ENCODE measurements around the gene NT5C2. TPM values are rescaled to one million over a fixed set of nuclear protein-coding genes. Genes with fewer than 3 reads are reported as not detected.
A peak's percentile ranks its signal among the peaks of the same experiment; 100 is the strongest.

NT5C2 gene
- total RNA-seq, 1 donor from 2014 or later, result 51.8 TPM

DNA sequence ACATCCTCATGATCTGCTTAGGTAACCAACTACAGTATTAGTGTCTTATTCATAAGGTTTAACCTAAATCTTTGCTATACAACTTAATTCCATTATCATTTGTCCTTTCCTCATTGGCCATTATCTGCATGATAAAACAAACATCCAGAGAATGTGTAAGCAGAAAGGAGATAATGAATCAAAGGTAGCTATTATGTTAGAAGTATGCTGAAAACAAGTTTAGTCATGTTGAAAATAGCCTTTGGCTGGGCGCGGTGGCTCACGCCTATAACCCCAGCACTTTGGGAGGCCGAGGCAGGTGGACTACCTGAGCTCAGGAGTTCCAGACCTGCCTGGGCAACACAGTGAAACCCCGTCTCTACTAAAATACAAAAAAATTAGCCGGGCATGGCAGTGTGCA lies 78.2 kb downstream of the NT5C2 start:
- Mint-ChIP-seq H3K27ac (no peak overlapping the region), H3K9me3 (no peaks in the 10 kb centered on the region), H3K27me3 (no peaks in the 10 kb centered on the region), H3K4me1 (peaks cover 15% of the 10 kb centered on the region), H3K4me3 (no peak overlapping the region), H3K36me3 (ENCODE audit: low read depth) (peaks cover 10% of the 10 kb centered on the region)
- intact Hi-C loops (cut with micrococcal nuclease), result no loop called here
- DNase-seq, result no peak

DNA sequence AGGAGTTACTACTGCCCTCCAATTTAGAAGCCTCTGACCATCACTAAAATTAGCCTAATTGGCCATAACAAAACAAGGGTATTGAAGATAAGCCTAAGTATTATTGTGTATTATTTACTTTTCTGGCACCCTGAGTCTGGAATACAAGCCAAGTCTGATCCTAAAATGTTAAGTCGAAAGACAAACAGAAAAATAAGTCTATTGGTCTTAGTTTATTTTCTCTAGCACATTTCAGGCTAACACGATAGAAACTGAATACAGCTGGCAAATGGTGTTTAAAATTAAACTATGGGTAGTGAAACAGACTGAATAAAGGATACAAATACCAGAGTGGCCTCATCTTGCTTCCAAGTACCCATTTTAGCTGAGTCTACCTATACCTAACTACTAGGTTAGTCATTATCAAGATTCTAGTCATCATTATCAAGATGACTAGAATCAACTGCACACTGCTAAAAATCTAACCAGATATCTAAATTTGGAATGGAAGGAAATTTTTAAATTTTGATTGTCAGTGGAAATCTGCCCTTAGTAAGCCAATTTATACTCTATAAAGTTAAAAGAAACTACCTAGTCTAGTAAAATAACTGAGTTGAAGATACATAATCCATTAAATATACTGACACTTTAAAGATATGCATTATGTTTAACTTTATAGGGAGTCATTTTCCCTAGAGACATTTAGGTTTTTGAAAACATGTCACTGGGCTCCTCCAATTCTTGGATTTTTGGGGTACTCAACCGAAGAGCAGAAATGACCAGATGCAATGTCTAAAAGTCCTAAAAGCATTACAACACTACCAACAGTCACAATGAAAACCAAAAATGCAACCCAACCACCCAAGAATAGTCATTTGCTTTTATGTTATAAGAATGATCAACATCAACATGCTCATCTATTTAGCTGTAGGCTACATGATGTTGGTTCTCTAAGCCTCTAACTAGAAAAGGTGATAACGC lies 80.9 kb downstream of the NT5C2 start:
- Mint-ChIP-seq H3K36me3 (ENCODE audit: low read depth) (peaks cover 15% of the 10 kb centered on the region), H3K4me3 (no peak overlapping the region), H3K27me3 (no peaks in the 10 kb centered on the region), H3K27ac (no peak overlapping the region), H3K9me3 (no peaks in the 10 kb centered on the region), H3K4me1 (peaks cover 15% of the 10 kb centered on the region)
- DNase-seq, result no peak
- intact Hi-C loops (cut with micrococcal nuclease), result no loop called here

DNA sequence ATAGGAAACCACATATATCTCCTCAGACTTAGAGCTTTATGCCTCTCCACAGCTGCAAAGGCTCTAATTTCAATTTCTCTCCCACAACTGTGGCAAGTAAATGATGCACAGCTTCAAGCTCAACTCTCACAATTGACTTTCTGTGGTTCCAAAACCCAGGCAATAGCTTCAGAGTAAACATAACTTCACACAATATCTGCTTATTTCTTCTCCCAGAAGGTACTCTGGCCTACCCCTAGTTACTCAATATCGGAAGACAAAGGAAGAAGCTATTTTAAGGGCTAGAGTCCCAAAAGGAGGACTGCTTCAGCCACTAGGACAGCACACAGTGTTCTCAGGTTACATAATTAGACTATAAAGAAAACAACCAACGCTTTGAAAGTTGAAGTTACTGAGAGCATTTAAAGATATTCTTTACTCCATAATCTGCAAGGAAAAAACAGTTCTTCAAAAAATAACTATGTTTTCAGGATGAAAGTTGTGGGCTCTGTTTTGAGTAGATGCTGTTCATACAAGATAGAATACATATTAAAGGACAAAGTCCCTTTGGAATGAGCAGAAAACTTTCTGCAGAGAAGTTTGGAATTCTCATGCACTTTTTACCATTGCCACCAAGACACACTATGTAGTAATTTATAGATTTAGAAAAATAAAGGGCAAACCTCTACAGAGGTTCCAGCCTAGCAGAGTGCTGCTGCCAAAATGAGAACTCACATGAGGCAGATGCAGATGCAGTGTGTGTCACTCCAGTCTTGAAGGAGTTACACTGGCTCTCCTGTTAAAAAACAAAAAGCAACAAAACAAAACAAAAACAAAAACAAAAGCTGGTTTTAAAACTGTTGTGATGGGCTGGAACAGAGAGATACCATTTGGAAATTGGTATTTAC lies 81.8 kb downstream of the NT5C2 start:
- peak overlapping the region; percentile 43 for H3K27ac Mint-ChIP-seq
- H3K4me1 Mint-ChIP-seq, result peaks cover 15% of the 10 kb centered on the region
- no peaks in the 10 kb centered on the region for H3K27me3 Mint-ChIP-seq
- no peaks in the 10 kb centered on the region for H3K9me3 Mint-ChIP-seq
- no peak for DNase-seq
- peaks cover 21% of the 10 kb centered on the region for H3K36me3 Mint-ChIP-seq (ENCODE audit: low read depth)
- H3K4me3 Mint-ChIP-seq, result no peak overlapping the region
- intact Hi-C loops (cut with micrococcal nuclease), result no loop called here

GRCh38 chr10:103110407-103110806 lies 82.7 kb downstream of the NT5C2 start:
- intact Hi-C loops (cut with micrococcal nuclease), result no loop called here
- H3K27me3 Mint-ChIP-seq, result no peaks in the 10 kb centered on the region
- no peaks in the 10 kb centered on the region for H3K9me3 Mint-ChIP-seq
- DNase-seq, result no peak
- H3K36me3 Mint-ChIP-seq (ENCODE audit: low read depth), result peaks cover 25% of the 10 kb centered on the region
- no peak overlapping the region for H3K27ac Mint-ChIP-seq
- no peak overlapping the region for H3K4me3 Mint-ChIP-seq
- H3K4me1 Mint-ChIP-seq, result peaks cover 15% of the 10 kb centered on the region

DNA sequence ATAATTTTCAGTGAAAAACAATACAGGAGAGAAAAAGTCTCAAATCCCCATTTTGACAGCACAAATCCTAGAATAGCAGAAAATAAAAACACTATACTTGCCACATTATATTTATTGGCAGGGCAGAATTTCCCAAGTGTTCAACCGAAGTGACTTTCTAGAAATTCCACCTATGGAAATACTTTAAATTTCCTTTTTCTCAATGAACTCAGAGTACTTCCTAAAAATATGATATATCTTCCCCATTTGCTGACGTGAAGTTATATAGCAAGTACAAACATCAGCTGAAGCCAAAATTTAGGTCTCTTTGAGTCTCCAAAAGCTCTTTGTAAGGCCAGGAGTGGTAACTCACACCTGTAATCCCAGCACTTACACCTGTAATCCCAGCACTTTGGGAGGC lies 83.3 kb downstream of the NT5C2 start:
- no peaks in the 10 kb centered on the region for H3K9me3 Mint-ChIP-seq
- intact Hi-C loops (cut with micrococcal nuclease), result no loop called here
- DNase-seq, result no peak
- H3K36me3 Mint-ChIP-seq (ENCODE audit: low read depth), result peaks cover 25% of the 10 kb centered on the region
- H3K4me3 Mint-ChIP-seq, result no peak overlapping the region
- peaks cover 15% of the 10 kb centered on the region for H3K4me1 Mint-ChIP-seq
- H3K27me3 Mint-ChIP-seq, result no peaks in the 10 kb centered on the region
- H3K27ac Mint-ChIP-seq, result no peak overlapping the region

GRCh38 chr10:103106539-103106938 lies 86.5 kb downstream of the NT5C2 start:
- H3K27me3 Mint-ChIP-seq, result no peaks in the 10 kb centered on the region
- H3K4me1 Mint-ChIP-seq, result peaks cover 7% of the 10 kb centered on the region
- no peaks in the 10 kb centered on the region for H3K9me3 Mint-ChIP-seq
- no peak overlapping the region for H3K27ac Mint-ChIP-seq
- H3K4me3 Mint-ChIP-seq, result no peak overlapping the region
- intact Hi-C loops (cut with micrococcal nuclease), result no loop called here
- no peak for DNase-seq
- peaks cover 39% of the 10 kb centered on the region for H3K36me3 Mint-ChIP-seq (ENCODE audit: low read depth)

DNA sequence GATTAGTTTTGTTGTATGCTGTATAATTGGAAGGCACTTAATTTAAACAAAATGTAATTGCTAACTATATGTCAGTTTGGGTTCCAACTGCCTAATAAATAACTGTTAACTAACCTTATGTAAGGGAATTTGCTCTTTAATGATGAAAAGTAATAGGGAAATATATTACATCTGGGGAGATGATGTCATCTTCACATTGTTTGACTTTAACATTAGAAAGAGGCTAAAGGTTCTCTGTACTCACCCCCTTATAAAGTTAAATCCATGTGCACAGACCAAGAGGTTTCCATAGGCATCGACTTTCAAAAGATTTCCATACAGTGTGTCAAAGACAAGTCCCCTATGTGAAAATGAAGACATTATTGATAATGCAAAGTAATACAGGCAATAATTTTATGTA lies 87.6 kb downstream of the NT5C2 start:
- no peak for DNase-seq
- Mint-ChIP-seq H3K27me3 (no peaks in the 10 kb centered on the region), H3K36me3 (ENCODE audit: low read depth) (peaks cover 38% of the 10 kb centered on the region), H3K4me3 (no peak overlapping the region), H3K9me3 (no peaks in the 10 kb centered on the region), H3K4me1 (peaks cover 2% of the 10 kb centered on the region), H3K27ac (no peak overlapping the region)
- intact Hi-C loops (cut with micrococcal nuclease), result no loop called here

- no peak overlapping the region for H3K27ac Mint-ChIP-seq
- H3K4me1 Mint-ChIP-seq, result peaks cover 2% of the 10 kb centered on the region
- H3K36me3 Mint-ChIP-seq (ENCODE audit: low read depth), result peaks cover 41% of the 10 kb centered on the region
- DNase-seq, result no peak
- no peak overlapping the region for H3K4me3 Mint-ChIP-seq
- H3K27me3 Mint-ChIP-seq, result no peaks in the 10 kb centered on the region
- H3K9me3 Mint-ChIP-seq, result no peaks in the 10 kb centered on the region
- intact Hi-C loops (cut with micrococcal nuclease), result no loop called here
Measured at GRCh38 chr10:103104721-103105120, 88.4 kb downstream of the NT5C2 start.

DNA sequence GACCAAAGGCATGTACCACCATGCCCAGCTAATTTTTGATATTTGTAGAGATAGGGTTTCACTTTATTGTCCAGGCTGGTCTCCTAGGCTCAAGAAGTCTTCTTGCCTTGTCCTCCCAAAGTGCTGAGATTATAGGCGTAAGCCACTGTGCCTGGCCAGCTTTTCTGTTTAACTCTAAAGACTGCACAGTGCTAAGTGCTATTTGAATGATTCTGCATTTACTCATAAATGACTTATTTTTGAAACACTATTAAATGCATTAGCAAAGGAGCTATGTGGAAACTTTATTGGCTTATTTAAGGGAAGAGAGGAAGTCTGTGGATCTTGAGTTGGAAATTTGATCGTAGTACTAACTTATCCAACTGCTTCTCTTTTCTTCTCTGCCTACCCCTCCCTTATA lies 89.1 kb downstream of the NT5C2 start:
- Mint-ChIP-seq H3K4me3 (no peak overlapping the region), H3K4me1 (peaks cover 2% of the 10 kb centered on the region), H3K36me3 (ENCODE audit: low read depth) (peaks cover 38% of the 10 kb centered on the region), H3K27me3 (no peaks in the 10 kb centered on the region), H3K27ac (no peak overlapping the region), H3K9me3 (no peaks in the 10 kb centered on the region)
- intact Hi-C loops (cut with micrococcal nuclease), result no loop called here
- DNase-seq, result no peak

GRCh38 chr10:103102195-103102594 lies 90.9 kb downstream of the NT5C2 start:
- H3K4me1 Mint-ChIP-seq, result peaks cover 2% of the 10 kb centered on the region
- no peaks in the 10 kb centered on the region for H3K27me3 Mint-ChIP-seq
- no peak overlapping the region for H3K27ac Mint-ChIP-seq
- H3K4me3 Mint-ChIP-seq, result no peak overlapping the region
- no peaks in the 10 kb centered on the region for H3K9me3 Mint-ChIP-seq
- intact Hi-C loops (cut with micrococcal nuclease), result no loop called here
- no peak for DNase-seq
- peaks cover 37% of the 10 kb centered on the region for H3K36me3 Mint-ChIP-seq (ENCODE audit: low read depth)

- Mint-ChIP-seq H3K4me1 (peaks cover 4% of the 10 kb centered on the region), H3K36me3 (ENCODE audit: low read depth) (peaks cover 40% of the 10 kb centered on the region), H3K9me3 (no peaks in the 10 kb centered on the region), H3K27ac (no peak overlapping the region), H3K27me3 (no peaks in the 10 kb centered on the region), H3K4me3 (no peak overlapping the region)
- no peak for DNase-seq
- intact Hi-C loops (cut with micrococcal nuclease), result no loop called here
Measured at GRCh38 chr10:103100620-103101019, 92.5 kb downstream of the NT5C2 start.

DNA sequence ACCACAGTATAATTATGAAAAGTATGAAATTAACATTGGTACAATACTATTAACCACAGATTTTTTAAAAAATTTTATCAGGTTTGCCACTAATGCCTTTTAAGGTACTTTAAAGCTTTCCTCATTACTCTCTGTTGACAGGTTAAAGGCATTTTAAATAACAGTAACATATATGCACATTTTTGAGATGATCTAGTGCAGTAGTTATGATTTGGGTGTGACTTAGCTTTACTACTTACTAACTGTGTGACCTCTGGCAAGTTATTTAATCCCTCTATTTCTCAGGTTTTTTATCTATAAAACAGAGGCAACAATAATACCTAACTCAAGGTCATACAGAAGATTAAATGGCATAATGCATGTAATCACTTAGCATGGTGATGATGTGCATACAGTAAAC lies 94.8 kb downstream of the NT5C2 start:
- peaks cover 4% of the 10 kb centered on the region for H3K4me1 Mint-ChIP-seq
- peaks cover 45% of the 10 kb centered on the region for H3K36me3 Mint-ChIP-seq (ENCODE audit: low read depth)
- intact Hi-C loops (cut with micrococcal nuclease), result loop anchor here (10.0 kb wide), 1 partner anchor 147 kb away; the partner anchor contains the start of gene RPEL1

GRCh38 chr10:103096130-103096529 lies 96.9 kb downstream of the NT5C2 start:
- Mint-ChIP-seq H3K4me1 (peaks cover 2% of the 10 kb centered on the region), H3K4me3 (no peak overlapping the region), H3K36me3 (ENCODE audit: low read depth) (peaks cover 51% of the 10 kb centered on the region), H3K9me3 (no peaks in the 10 kb centered on the region), H3K27ac (peak overlapping the region; percentile 29), H3K27me3 (no peaks in the 10 kb centered on the region)
- intact Hi-C loops (cut with micrococcal nuclease), result loop anchor here (10.0 kb wide), 1 partner anchor 149 kb away; the partner anchor contains the start of gene RPEL1
- no peak for DNase-seq

More for the DNA sequence above, 94.8 kb downstream of the NT5C2 start:
- H3K4me3 Mint-ChIP-seq, result no peak overlapping the region
- no peak for DNase-seq
- no peak overlapping the region for H3K27ac Mint-ChIP-seq
- H3K27me3 Mint-ChIP-seq, result no peaks in the 10 kb centered on the region
- H3K9me3 Mint-ChIP-seq, result no peaks in the 10 kb centered on the region

GRCh38 chr10:103095005-103095404 lies 98.1 kb downstream of the NT5C2 start:
- Mint-ChIP-seq H3K4me3 (no peak overlapping the region), H3K9me3 (no peaks in the 10 kb centered on the region), H3K27ac (no peak overlapping the region), H3K27me3 (no peaks in the 10 kb centered on the region), H3K4me1 (peaks cover 2% of the 10 kb centered on the region), H3K36me3 (ENCODE audit: low read depth) (peaks cover 56% of the 10 kb centered on the region)
- no peak for DNase-seq
- intact Hi-C loops (cut with micrococcal nuclease), result loop anchor here (10.0 kb wide), 1 partner anchor 150 kb away; the partner anchor contains the start of gene RPEL1

Measured in activated CD4-positive, alpha-beta T cell treated with anti-CD3 and anti-CD28 coated beads, Interleukin-2, amount 10 ng/mL, durations not matched to agents 24 days and 14 days (primary cell).